Upper lobe of left lung (tissue), 4 donors: Measurements from ENCODE around the gene UGT2A1.

Source experiments
- POLR2A ChIP-seq, 4 donors: fragments of 450-650 bp; IDR thresholded peaks; one replicate each; pipeline ENCODE4 v1.5.1; 2016 to 2017; ENCODE audit warnings: antibody characterized with exemption in 4 of 4, mild to moderate bottlenecking in 2 of 4
- POLR2AphosphoS5 ChIP-seq, 2 donors: sonication (generic); formaldehyde crosslinking; IDR thresholded peaks; one replicate each; pipeline ENCODE4 v1.5.1; 2017; ENCODE audit warnings: antibody characterized with exemption in 2 of 2
- TF ChIP-seq, protein P1 (sequence below), 6 experiments: fragments of 450-650 bp in 4 of 6; fragments of 200-600 bp in 2 of 6; sonication (generic) in 2 of 6; IDR thresholded peaks; one replicate each; pipeline ENCODE4 v1.5.1; 2016 to 2019; ENCODE audit warnings: antibody characterized with exemption in 6 of 6

DNA sequence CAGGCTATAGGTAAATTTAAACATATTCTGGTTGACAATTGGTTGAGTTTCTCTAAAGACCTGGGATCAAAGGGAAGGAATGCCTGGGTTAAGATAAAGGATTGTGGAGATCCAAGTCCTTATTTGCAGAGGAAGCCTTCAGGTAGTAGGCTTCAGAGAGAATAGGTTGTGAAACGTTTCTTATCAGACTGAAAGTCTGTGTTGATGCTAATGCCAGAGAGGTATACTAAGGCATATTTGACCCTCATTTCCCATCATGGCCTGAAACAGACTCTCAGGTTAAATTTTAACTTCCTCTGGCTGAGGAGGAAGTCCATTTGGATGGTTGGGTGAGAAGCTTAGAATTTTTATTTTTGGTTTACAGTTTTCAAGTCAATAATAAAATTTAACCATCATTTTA is 61.7 kb downstream of the UGT2A1 start:
- TF ChIP-seq POLR2A (IDR thresholded peaks at IDR 0.05) (no peak), POLR2AphosphoS5 (IDR thresholded peaks at IDR 0.05) (no peak)
- TF ChIP-seq, protein P1, sequence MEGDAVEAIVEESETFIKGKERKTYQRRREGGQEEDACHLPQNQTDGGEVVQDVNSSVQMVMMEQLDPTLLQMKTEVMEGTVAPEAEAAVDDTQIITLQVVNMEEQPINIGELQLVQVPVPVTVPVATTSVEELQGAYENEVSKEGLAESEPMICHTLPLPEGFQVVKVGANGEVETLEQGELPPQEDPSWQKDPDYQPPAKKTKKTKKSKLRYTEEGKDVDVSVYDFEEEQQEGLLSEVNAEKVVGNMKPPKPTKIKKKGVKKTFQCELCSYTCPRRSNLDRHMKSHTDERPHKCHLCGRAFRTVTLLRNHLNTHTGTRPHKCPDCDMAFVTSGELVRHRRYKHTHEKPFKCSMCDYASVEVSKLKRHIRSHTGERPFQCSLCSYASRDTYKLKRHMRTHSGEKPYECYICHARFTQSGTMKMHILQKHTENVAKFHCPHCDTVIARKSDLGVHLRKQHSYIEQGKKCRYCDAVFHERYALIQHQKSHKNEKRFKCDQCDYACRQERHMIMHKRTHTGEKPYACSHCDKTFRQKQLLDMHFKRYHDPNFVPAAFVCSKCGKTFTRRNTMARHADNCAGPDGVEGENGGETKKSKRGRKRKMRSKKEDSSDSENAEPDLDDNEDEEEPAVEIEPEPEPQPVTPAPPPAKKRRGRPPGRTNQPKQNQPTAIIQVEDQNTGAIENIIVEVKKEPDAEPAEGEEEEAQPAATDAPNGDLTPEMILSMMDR (IDR thresholded peaks at IDR 0.05), result no peak
